GM19025 (cell line): ENCODE results near the gene PAPSS1.
"Not testable (repeated sequence)": the region's sequence is repeated elsewhere in the genome, so short reads cannot be mapped to it uniquely, and the experiment has no call there.

ENCODE experiments used
- ATAC-seq: cut with Tn5 transposase; IDR thresholded peaks from one replicate; pipeline ENCODE4 v1.9.1; 2021; ENCODE audit warnings: mild to moderate bottlenecking, low read depth, moderate library complexity; ENCODE audit not compliant: unreplicated experiment

Gene PAPSS1

DNA sequence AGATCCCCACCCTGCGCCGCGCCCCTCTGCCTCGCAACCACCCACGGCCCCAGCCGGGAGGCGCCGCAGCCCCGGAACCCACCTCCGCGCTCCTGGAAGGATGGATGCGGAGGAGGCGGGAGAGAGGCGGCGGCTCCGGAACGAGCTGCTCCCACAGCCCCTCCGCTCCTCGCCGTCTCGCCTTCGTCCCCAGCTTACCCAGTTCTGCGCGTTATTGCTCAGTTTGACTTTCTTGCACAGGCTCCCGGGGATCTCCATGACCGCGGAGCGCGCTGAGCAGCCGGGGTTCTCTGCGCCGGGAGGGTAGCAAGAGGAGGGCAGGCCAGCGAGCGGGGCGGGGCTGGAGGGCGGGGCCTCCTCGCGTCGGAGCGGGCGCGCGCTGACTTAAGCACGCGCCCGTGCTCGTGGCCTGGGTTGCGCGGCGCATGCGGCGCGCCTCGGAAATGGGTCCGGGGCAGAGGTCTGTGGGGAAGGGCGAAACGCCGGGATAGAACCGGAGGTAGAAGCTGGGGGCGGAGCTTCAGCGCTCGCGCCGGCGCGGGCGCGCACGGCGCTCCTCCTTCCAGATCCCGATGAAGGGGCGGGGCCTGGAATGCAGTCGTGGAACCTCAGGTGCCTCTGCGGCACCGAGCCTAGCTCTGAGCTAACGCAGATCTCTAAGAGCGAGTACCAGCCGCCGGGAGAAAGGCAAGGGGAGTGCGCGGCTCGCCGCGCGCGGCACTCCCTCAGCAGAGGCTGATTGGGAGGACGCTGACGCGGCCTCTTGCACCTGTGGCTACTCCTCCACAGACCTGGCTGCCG lies at the start of gene PAPSS1:
TSS of gene PAPSS1 (minus strand) at position 313 of the 801 bp plus-strand sequence. CDS start at position 258, 55 bp downstream.
- peak; percentile 85 for ATAC-seq

DNA sequence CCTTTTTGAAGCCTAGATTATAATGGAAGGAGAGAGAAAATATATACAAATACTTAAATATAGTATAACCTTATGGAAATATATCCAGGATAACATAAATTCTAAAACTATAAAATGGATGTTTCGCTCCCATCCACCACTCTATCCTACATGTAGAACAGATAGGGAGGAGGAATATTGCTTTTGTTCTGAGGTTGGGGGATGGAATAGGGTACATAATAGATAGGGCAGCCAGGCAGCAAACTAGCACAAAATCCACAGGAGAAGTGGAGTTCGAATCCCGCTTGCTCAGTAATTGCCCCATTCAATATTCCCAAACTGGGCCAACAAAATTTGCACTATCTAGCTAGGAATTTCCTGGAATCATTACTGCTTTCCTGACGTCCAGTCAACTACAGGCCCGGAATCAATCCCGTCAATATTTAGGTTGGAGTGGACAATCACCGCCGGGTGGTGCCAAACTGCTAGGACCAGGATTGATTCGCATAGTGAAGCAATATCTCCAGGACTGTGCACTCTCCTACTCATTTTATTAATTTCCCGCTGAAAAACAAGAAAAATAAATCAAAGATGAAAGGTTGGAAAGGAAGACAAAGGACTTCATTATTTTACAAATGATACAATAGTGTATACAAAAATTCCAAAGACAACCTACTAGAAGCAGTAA lies 40.4 kb upstream of the PAPSS1 start:
- ATAC-seq: no peak

- no peak for ATAC-seq
Observed at GRCh38 chr4:107757864-107758476, 37.9 kb upstream of the PAPSS1 start.

DNA sequence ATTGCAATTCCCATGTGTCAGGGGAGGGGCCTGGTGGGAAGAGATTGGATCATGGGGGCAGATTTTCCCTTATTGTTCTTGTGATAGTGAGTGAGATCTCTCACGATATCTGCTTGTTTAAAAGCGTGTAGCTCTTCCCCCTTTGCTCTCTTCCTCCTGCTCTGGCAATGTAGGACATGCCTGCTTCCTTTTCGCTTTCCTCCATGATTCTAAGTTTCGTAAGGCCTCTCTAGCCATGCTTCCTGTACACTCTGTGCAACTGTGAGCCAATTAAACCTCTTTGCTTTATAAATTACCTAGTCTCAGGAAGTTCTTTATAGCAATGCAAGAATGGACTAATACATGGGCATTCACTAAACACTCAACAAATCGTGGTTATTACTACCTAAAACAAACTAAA lies 37.2 kb upstream of the PAPSS1 start:
- ATAC-seq: no peak

DNA sequence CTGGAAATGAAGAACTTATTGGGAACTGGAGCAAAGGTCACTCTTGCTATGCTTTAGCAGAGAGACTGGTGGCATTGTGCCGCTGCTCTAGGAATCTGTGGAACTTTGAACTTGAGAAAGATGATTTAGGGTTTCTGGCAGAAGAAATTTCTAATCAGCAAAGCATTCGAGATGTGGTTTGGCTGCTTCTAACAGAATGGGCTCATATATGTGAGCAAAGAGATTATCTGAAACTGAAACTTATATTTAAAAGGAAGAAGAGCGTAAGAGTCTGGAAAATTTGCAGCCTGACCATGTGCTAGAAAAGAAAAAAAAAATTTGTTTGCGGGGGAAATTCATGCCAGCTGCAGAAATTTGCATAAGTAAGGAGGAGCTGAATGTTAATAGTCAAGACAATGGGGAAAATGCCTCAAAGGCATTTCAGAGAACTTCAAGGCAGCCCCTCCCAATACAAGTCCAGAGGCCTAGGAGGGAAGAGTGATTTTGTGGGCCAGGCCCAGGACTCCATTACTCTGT lies 35.9 kb upstream of the PAPSS1 start:
- no peak for ATAC-seq

- ATAC-seq: no peak
Observed at GRCh38 chr4:107751670-107752069, 31.6 kb upstream of the PAPSS1 start.

DNA sequence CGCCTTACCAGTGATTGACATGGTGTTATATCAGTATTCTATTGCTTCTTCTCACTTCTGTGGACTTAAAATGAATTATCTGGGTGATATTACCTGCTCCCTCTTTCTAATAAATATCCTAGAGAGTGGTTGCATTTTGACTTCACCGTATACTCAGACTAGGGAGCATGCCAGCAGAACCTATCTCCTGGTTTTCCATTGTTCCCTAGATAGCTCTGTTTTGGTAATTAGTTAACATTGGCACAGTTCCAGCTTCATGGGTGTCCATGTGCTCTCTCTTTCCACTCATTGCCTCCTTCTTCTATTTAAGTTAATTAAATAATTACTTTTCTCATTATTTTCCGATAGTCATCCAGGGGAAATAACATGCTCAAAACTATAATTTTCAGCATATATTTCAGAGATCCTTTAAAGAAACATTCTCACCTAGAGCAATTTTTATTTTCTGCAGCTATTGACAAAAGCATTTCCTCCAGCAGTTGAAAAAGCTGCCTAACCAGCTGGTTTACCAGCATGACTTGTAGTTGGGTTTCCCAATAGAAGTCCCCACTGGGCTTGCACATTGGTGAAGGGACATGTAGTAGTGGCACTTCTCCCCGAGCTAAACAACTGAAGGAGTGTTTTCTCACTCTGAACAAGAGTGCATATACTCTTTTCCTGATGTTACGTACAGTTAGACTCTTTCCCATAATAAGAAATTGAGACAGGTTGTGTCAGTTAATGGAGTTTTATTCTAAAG lies 27.9 kb upstream of the PAPSS1 start:
- ATAC-seq: no peak

- ATAC-seq: no peak
Observed at GRCh38 chr4:107746161-107746560, 26.1 kb upstream of the PAPSS1 start.

DNA sequence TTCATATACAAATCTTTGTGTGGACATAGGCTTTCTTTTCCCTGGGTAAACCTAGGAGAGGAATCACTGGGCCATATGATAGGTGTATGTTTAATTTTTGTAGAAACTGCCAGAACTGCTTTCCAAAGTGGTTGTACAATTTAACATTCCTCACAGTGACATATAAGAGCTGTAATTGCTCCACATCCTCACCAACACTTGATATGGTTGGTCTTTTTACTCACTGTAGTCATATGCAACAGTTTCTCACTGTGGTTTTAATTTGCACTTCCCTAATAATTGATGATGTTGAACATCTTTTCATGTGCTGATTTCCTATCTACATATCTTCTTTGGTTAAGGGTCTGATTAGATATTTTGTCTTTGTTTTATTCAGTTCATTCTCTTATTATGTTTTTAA lies 24.5 kb upstream of the PAPSS1 start:
- no peak for ATAC-seq

DNA sequence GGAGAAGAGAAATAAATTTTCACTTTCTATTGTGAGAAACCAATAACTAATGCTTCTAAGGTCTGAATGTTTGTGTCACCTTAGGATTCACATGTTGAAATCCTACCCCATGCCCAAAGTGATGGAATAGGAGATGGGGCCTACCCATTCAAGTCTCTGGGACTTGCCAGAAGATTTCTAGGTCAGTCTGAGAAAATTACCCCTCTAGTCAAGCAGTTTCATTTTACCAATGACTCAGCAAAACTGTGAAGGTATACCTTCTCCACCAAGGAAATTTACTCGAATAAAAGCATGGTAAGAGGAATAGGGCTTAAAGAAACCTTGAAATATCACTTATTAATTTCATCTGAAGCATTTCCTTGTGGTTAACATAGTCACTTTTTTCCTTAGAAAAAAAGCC lies 23.5 kb upstream of the PAPSS1 start:
- ATAC-seq: no peak

DNA sequence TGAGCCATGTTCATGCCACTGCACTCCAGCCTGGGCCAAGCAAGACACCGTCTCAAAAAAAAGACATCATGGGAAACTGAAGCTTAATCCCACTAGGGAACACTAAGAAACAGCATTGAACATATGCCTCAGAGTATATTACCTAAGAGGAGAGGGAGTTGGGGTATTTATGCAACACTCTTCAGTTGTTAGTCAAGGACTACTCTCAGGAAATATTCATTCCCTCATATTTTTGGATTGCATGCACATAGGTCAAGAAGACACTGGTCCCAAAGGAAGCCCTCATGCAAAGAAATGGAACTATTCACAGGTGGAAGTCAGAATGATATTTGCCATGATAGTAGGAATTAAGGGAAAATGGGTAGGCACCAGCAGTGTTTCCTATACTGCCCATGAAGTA lies 22.8 kb upstream of the PAPSS1 start:
- ATAC-seq: no peak

- ATAC-seq: no peak
Observed at GRCh38 chr4:107742196-107742595, 22.2 kb upstream of the PAPSS1 start.

- no peak for ATAC-seq
Observed at GRCh38 chr4:107740950-107741701, 21.1 kb upstream of the PAPSS1 start.

DNA sequence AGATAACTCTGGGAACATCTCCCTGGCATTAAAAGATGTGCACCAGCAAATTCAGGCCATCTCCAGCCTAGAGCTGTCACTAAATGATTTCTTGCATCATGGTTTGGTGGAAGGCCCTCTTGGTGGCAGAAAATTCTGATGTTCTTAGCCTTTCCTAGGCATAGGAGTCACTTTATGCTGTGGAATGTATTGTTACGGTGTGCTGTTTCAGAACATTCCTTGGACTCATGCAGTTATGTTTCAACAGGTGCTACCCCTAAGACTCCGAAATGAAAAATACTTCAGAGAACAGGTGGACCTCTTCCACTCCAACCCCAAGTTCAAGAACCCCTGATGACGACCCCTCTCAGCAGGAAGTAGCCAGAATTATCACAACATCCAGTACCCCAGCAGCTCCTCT lies 20.3 kb upstream of the PAPSS1 start:
- ATAC-seq: no peak

- ATAC-seq: no peak
Observed at GRCh38 chr4:107737450-107737849, 17.4 kb upstream of the PAPSS1 start.

- ATAC-seq: peak; percentile 59
Observed at GRCh38 chr4:107736924-107737448, 17.0 kb upstream of the PAPSS1 start.

DNA sequence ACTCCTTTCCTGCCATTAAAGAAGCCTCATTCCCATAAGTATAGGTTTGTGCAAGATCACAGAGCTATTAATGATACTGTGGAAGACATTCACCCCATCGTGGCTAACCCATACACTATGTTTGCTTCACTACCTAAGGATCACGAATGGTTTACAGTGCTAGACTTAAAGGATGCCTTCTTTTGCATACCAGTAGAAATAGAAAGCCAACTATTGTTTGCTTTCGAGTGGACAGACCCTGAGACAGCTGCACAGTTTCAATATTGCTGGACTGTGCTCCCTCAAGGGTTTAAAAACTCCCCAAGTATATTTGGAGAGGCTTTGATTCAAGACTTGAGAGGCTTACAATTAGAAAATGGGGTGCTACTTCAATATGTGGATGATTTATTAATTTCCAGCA lies 16.0 kb upstream of the PAPSS1 start:
- peak; percentile 60 for ATAC-seq

GRCh38 chr4:107734120-107734519 lies 14.1 kb upstream of the PAPSS1 start:
- no peak for ATAC-seq

DNA sequence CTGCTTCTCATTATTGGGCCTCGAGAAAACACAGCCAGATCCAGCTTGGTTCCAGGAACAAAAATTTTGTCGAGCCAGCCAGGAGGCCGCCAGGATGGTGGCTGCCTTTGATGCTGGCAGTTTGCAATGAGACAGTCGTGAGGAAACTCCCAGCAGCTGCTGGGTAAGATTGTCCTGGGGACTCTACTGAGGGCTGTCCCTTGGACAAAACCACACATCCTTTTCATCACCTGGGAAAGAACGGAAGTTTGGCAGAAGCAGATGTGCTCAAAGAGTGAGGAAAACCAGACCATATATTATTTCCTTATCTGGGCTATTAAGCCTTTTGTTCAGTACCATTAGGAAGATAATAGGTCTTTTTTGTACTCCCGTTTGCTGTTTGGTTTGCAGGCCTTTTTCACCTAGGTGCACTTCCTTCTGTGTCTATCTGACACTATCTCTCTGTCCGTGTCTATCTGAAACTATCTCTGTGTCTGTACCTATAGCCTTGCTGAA lies 13.4 kb upstream of the PAPSS1 start:
- ATAC-seq: no peak

- ATAC-seq: not testable (repeated sequence)
Observed at GRCh38 chr4:107729050-107729449, 9.0 kb upstream of the PAPSS1 start.
